NOMO-1 treated with dmso at 0.1 percent for 144 hours (cell line): Measurements from ENCODE around the gene MTUS2.

Experiments
- DNase-seq: peaks from one replicate; lab custom pipeline; 2025; ENCODE audit not compliant: unreplicated experiment; lab: John Stamatoyannopoulos, UW

The MTUS2 gene

GRCh38 chr13:29515372-29515771, 695.2 kb downstream of the MTUS2 start:
- DNase-seq = no peak

GRCh38 chr13:29516012-29516411, 695.9 kb downstream of the MTUS2 start:
- no peak for DNase-seq

- DNase-seq = no peak
Observed at GRCh38 chr13:29516880-29517279, 696.7 kb downstream of the MTUS2 start.

- DNase-seq = no peak
Observed at GRCh38 chr13:29519921-29520320, 699.8 kb downstream of the MTUS2 start.

GRCh38 chr13:29520671-29521070, 700.5 kb downstream of the MTUS2 start:
- DNase-seq = no peak

GRCh38 chr13:29521336-29521735, 701.2 kb downstream of the MTUS2 start:
- DNase-seq = no peak

- no peak for DNase-seq
Observed at GRCh38 chr13:29522044-29522685, 702.0 kb downstream of the MTUS2 start.

- no peak for DNase-seq
Observed at GRCh38 chr13:29523199-29523961, 703.2 kb downstream of the MTUS2 start.

GRCh38 chr13:29524176-29524575, 704.0 kb downstream of the MTUS2 start:
- DNase-seq = no peak

- no peak for DNase-seq
Observed at GRCh38 chr13:29524641-29525040, 704.5 kb downstream of the MTUS2 start.

- no peak for DNase-seq
Observed at GRCh38 chr13:29525757-29526156, 705.6 kb downstream of the MTUS2 start.

GRCh38 chr13:29526741-29527140, 706.6 kb downstream of the MTUS2 start:
- DNase-seq = no peak

GRCh38 chr13:29527511-29527910, 707.4 kb downstream of the MTUS2 start:
- DNase-seq = no peak

- no peak for DNase-seq
Observed at GRCh38 chr13:29527916-29528315, 707.8 kb downstream of the MTUS2 start.

GRCh38 chr13:29529754-29530153, 709.6 kb downstream of the MTUS2 start:
- no peak for DNase-seq

- no peak for DNase-seq
Observed at GRCh38 chr13:29530901-29531300, 710.8 kb downstream of the MTUS2 start.

GRCh38 chr13:29532116-29532515, 712.0 kb downstream of the MTUS2 start:
- DNase-seq = no peak

GRCh38 chr13:29532821-29533220, 712.7 kb downstream of the MTUS2 start:
- DNase-seq = no peak

GRCh38 chr13:29534083-29534482, 713.9 kb downstream of the MTUS2 start:
- no peak for DNase-seq

- no peak for DNase-seq
Observed at GRCh38 chr13:29535663-29536655, 715.8 kb downstream of the MTUS2 start.

- DNase-seq = no peak
Observed at GRCh38 chr13:29536853-29537252, 716.7 kb downstream of the MTUS2 start.
